PC-3 (cell line): Measurements from ENCODE around the gene FOXRED2.

Experiments used
- EZH2 ChIP-seq: fragments of 300-600 bp; sonication (generic); IDR thresholded peaks from one replicate; pipeline ENCODE4 v1.6.1; 2017; ENCODE audit warnings: antibody characterized with exemption, mild to moderate bottlenecking, low read length; ENCODE audit not compliant: unreplicated experiment
- EZH2phosphoT487 ChIP-seq: fragments of 300-600 bp; sonication (generic); IDR thresholded peaks from 2 replicates; pipeline ENCODE4 v1.6.1; 2018; ENCODE audit warnings: mild to moderate bottlenecking, antibody characterized with exemption, low read length, borderline replicate concordance
- TF ChIP-seq, protein P1 (sequence below): fragments of 300-600 bp; sonication (generic); conservative IDR thresholded peaks from 2 replicates; pipeline ENCODE4 v1.5.1; 2017; ENCODE audit warnings: antibody characterized with exemption, low read depth, mild to moderate bottlenecking, low read length

DNA sequence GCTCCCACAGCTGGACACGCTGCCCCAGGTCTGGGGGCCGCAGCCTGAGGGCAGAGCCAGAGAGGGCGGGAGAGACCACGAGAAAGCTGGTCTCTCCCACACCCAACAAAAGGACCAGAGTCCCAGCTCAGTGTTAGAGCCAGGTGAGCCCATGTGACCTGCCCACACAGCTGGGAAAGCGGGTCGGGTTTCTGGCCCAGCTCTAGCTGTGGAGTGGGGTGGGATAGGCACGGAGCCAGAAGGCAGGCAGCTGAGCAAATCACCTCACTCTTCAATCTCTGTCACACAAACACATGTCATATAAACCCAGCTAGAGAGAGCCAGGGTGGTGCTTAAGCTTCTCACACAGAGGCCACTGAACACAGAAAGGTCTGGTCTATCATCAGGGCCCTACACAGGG, 29.9 kb upstream of the FOXRED2 start:
- TF ChIP-seq, protein P1, sequence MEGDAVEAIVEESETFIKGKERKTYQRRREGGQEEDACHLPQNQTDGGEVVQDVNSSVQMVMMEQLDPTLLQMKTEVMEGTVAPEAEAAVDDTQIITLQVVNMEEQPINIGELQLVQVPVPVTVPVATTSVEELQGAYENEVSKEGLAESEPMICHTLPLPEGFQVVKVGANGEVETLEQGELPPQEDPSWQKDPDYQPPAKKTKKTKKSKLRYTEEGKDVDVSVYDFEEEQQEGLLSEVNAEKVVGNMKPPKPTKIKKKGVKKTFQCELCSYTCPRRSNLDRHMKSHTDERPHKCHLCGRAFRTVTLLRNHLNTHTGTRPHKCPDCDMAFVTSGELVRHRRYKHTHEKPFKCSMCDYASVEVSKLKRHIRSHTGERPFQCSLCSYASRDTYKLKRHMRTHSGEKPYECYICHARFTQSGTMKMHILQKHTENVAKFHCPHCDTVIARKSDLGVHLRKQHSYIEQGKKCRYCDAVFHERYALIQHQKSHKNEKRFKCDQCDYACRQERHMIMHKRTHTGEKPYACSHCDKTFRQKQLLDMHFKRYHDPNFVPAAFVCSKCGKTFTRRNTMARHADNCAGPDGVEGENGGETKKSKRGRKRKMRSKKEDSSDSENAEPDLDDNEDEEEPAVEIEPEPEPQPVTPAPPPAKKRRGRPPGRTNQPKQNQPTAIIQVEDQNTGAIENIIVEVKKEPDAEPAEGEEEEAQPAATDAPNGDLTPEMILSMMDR: no peak
- TF ChIP-seq EZH2 (no peak), EZH2phosphoT487 (no peak)
